Testis (tissue), 3 donors: ENCODE data around the gene OVOL1. TPM values are rescaled to one million over a fixed set of nuclear protein-coding genes. Genes with fewer than 3 reads are reported as not detected.
"Not testable (repeated sequence)": the region's sequence is repeated elsewhere in the genome, so short reads cannot be mapped to it uniquely, and the experiment has no call there.

Source experiments
- DNase-seq: peaks from one replicate; pipeline ENCODE4 v3.0.0-alpha.2; 2019
- H3K27ac ChIP-seq, 2 donors: fragments of 200-600 bp; sonication (generic); one replicate each; pipeline ENCODE4 v1.5.1; 2019
- H3K27me3 ChIP-seq: fragments of 200-600 bp; sonication (generic); one replicate; pipeline ENCODE4 v1.5.1; 2019
- H3K36me3 ChIP-seq: fragments of 200-600 bp; sonication (generic); one replicate; pipeline ENCODE4 v1.5.1; 2017; ENCODE audit warnings: low read depth; ENCODE audit errors: missing control alignments
- H3K4me1 ChIP-seq: fragments of 200-600 bp; sonication (generic); one replicate; pipeline ENCODE4 v1.5.1; 2019
- H3K4me3 ChIP-seq, 2 donors: fragments of 200-600 bp; sonication (generic); one replicate each; pipeline ENCODE4 v1.5.1; 2017 to 2019
- H3K9me3 ChIP-seq: fragments of 200-600 bp; sonication (generic); one replicate; pipeline ENCODE4 v1.5.1; 2017
- POLR2A ChIP-seq: fragments of 450-650 bp; IDR thresholded peaks from one replicate; pipeline ENCODE4 v1.6.1; 2017; ENCODE audit warnings: antibody characterized with exemption, mild to moderate bottlenecking, moderate library complexity
- WGBS, 2 donors: methylation state at CpG; one replicate each; pipeline ENCODE4 v1.1.5; 2018; 5-methylcytosine and 5-hydroxymethylcytosine counted together
- intact Hi-C: fragments of 100-400 bp; cut with DNase I; formaldehyde crosslinking; loops from one replicate; pipeline ENCODE4 v1.15.1; 2023; ENCODE audit warnings: low total_unique reads
- polyA plus RNA-seq: library from polyadenylated mRNA; stranded (reverse); fragments of 350-450 nt; fragmentation: Illumina TruSeq; extraction: RNeasy Lipid Tissue Mini Kit (QIAGEN cat#74804); gene quantifications from one replicate; pipeline ENCODE4 v1.2.3, GENCODE V29; 2014; ENCODE audit warnings: low read depth, low replicate concordance; ENCODE audit not compliant: insufficient read depth
- total RNA-seq, 2 donors: library from RNA; depleted of rRNA; stranded (reverse); fragments of >200 nt; gene quantifications; one replicate each; pipeline ENCODE4 v1.2.3, GENCODE V29; 2016
- TF ChIP-seq, protein P1 (sequence below), 3 experiments: fragments of 450-650 bp in 2 of 3; fragments of 200-600 bp in 1 of 3; sonication (generic) in 1 of 3; IDR thresholded peaks; one replicate each; pipeline ENCODE4 v1.5.1; 2016 to 2019; ENCODE audit warnings: antibody characterized with exemption in 3 of 3, mild to moderate bottlenecking in 2 of 3, moderate library complexity in 1 of 3

Gene OVOL1
- total and polyA plus RNA-seq, 3 donors from 2014 or later: 27.6 to 72.4 (median 33.9) TPM

GRCh38 chr11:65829459-65829858 is 42.6 kb downstream of the OVOL1 start:
- H3K27ac ChIP-seq: no peak overlapping the region
- intact Hi-C loops: no loop called here
- no peaks in the 10 kb centered on the region for H3K9me3 ChIP-seq
- H3K4me1 ChIP-seq: peaks cover 3% of the 10 kb centered on the region
- DNase-seq: no peak
- H3K4me3 ChIP-seq: no peak overlapping the region
- TF ChIP-seq POLR2A: no peak
- TF ChIP-seq, protein P1, sequence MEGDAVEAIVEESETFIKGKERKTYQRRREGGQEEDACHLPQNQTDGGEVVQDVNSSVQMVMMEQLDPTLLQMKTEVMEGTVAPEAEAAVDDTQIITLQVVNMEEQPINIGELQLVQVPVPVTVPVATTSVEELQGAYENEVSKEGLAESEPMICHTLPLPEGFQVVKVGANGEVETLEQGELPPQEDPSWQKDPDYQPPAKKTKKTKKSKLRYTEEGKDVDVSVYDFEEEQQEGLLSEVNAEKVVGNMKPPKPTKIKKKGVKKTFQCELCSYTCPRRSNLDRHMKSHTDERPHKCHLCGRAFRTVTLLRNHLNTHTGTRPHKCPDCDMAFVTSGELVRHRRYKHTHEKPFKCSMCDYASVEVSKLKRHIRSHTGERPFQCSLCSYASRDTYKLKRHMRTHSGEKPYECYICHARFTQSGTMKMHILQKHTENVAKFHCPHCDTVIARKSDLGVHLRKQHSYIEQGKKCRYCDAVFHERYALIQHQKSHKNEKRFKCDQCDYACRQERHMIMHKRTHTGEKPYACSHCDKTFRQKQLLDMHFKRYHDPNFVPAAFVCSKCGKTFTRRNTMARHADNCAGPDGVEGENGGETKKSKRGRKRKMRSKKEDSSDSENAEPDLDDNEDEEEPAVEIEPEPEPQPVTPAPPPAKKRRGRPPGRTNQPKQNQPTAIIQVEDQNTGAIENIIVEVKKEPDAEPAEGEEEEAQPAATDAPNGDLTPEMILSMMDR (IDR thresholded peaks at IDR 0.05): no peak
- 71 to 74% methylated on average over 4 of the region's 4 CpGs for WGBS, 2 donors
- no peaks in the 10 kb centered on the region for H3K36me3 ChIP-seq
- H3K27me3 ChIP-seq: no peaks in the 10 kb centered on the region

- H3K4me1 ChIP-seq, H3K4me3 ChIP-seq, H3K9me3 ChIP-seq, intact Hi-C loops, DNase-seq, H3K27ac ChIP-seq, H3K36me3 ChIP-seq, H3K27me3 ChIP-seq: not testable (repeated sequence)
These were observed 45.4 kb downstream of the OVOL1 start for GRCh38 chr11:65832231-65832630.

DNA sequence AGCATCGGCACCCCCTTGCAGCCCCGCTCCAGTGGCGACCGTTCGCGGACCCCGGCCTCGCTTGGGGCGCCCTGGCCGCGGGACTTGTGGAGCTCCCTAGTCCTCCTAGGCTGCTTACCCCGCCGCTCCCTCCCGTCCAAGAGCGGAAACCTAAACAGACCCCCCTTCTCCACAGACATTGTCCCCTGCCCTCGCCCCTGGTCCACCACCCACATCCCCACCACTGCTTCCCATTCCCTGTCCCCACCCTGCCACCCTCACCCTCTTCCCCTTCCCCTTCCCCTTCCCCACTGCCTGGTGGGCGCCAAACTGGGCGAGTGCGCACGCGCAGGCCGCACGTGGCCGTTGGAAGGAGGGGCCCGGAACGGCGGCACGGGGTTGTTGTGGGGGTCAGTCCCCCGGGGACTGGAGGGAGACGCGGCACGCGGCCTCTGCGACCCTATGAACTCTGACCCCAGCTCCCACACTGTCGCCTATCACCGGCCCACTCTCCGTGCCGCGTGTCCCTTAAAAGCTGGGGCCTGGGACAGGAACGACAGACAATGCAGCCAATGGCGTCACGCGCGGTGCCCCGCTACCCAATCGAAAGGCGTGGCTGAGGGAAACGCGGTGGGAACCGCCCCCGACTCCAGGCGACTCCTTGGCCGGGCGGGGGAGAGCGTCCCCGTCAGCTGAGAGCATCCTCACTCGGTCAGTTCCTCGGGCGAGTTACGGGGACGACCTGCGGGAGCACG is 46.6 kb downstream of the OVOL1 start, which contains the start of gene SNX32:
Gene SNX32, plus strand, starts transcription at position 667 of the 734 bp plus-strand sequence. CDS start 103 bp downstream, outside the sequence.
- 0 to 2% methylated on average over 55 to 61 of the region's 63 CpGs for whole genome bisulfite sequencing, 2 donors
- peak within 1 kb of the TSS; percentile 53 to 56 for H3K27ac ChIP-seq
- peaks cover 3% of the 10 kb centered on the region for H3K4me1 ChIP-seq
- H3K36me3 ChIP-seq: no peaks in the 10 kb centered on the region
- H3K9me3 ChIP-seq: no peaks in the 10 kb centered on the region
- no peak for TF ChIP-seq POLR2A
- TF ChIP-seq, protein P1 (IDR thresholded peaks at IDR 0.05): no peak
- H3K4me3 ChIP-seq: peak within 1 kb of the TSS; percentile 61 to 71
- intact Hi-C loops: no loop called here
- H3K27me3 ChIP-seq: no peaks in the 10 kb centered on the region
- DNase-seq: peak; percentile 97

DNA sequence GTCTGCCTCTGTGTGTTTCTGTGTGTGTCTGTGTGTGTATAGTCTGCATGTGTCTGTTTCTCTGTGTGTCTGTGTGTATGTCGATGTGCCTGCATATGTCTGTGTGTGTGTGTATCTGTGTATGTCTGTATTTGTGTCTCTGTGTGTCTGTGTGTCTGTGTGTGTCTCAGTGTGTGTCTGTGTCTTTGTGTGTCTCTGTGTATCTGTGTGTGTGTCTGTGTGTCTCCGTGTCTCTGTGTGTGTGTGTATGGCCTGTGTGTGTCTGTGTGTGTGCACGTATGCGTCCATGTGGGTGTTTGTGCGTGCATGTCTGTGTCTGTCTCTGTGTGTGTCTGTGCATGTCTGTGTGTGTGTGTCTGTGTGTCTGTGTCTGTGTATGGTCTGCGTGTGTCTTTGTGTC is 47.3 kb downstream of the OVOL1 start:
- H3K27ac ChIP-seq: no peak overlapping the region
- 22 to 48% methylated on average over 6 of the region's 6 CpGs for WGBS, 2 donors
- no peaks in the 10 kb centered on the region for H3K9me3 ChIP-seq
- DNase-seq: no peak
- intact Hi-C loops: no loop called here
- TF ChIP-seq, protein P1 (IDR thresholded peaks at IDR 0.05): no peak
- TF ChIP-seq POLR2A: no peak
- H3K4me1 ChIP-seq: peaks cover 3% of the 10 kb centered on the region
- H3K36me3 ChIP-seq: no peaks in the 10 kb centered on the region
- peak overlapping the region; percentile 61 to 71 for H3K4me3 ChIP-seq
- H3K27me3 ChIP-seq: no peaks in the 10 kb centered on the region

GRCh38 chr11:65842144-65842543 is 55.3 kb downstream of the OVOL1 start:
- no peak for TF ChIP-seq POLR2A
- TF ChIP-seq, protein P1 (IDR thresholded peaks at IDR 0.05): no peak
- Histone ChIP-seq H3K9me3 (no peaks in the 10 kb centered on the region), H3K36me3 (no peaks in the 10 kb centered on the region), H3K27me3 (no peaks in the 10 kb centered on the region), H3K4me3 (no peak overlapping the region), H3K4me1 (no peaks in the 10 kb centered on the region), H3K27ac (no peak overlapping the region)
- WGBS, 2 donors: 89 to 95% methylated on average over 4 of the region's 4 CpGs
- intact Hi-C loops: no loop called here
- DNase-seq: no peak
